GM10248 (cell line): ENCODE results near the gene KCNT2.

ENCODE experiments used
- CTCF ChIA-PET: fragments of 300-600 bp; sonication (Branson Sonifier 250); formaldehyde crosslinking; extraction: SDS; loops from one replicate; lab custom pipeline; 2021; ENCODE audit warnings: antibody characterized with exemption; lab: Yijun Ruan, JAX
- POLR2A ChIA-PET: fragments of 350-650 bp; sonication (Branson Sonifier 250); formaldehyde crosslinking; extraction: SDS; loops from one replicate; lab custom pipeline; 2020; ENCODE audit warnings: antibody characterized with exemption; lab: Yijun Ruan, JAX
- DNase-seq: peaks from one replicate; pipeline ENCODE4 v3.0.0; 2012; ENCODE audit errors: extremely low spot score
- TF ChIP-seq, protein P1 (sequence below): IDR thresholded peaks from 2 replicates; pipeline ENCODE4 v1.5.1; 2012; ENCODE audit warnings: mild to moderate bottlenecking, low read depth; ENCODE audit errors: extremely low read depth, missing control alignments, control extremely low read depth

The KCNT2 gene

DNA sequence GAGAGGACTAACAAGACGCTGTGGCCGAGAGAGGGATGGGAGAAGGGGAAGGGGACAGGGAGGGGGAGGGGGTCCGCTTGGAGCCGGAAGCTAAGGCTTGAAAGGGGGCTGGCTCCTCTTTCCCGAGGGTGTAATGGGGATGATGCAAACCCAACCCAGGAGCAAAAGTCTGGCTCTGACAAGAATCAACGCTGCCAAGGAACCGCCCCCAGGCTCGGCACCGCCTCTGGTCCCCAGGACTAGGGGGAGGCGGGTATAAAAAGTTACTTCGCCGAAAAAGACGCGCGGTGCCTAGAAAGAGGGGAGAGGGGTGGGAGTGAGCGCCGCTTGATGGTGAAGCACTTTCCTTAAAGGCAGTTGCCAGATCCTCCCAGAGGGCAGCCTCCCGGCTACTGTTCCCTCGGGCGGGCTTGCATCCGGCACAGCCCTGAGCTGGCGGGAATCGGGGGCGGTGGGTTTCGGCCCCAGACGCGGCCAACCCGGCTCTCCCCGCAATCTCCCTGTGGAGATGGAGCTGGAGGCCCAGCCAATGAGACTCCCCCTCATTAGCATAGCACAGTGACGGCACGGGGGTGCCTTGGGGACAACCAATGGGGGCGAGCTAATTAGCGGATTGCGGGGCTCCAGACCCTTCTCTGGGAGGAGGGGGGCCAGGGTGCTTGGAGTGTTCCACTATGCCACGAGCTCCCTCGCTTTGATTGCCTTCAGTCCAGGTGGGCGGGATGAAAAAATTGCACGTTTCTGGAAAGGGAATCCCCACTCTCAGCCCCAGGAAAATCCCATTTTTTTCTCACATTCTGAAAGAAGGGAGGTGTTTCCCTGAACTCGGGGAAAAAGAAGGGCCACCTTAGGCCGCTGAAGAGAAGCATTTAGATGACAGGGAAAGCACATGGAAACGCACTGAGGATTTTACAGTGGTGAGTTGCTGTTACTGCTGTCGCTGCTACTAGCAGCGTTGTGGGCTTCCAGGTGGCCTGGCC lies at the start of gene KCNT2:
Gene KCNT2, minus strand, starts transcription at position 51 of the 980 bp plus-strand sequence. CDS start 131 bp downstream, outside the sequence.
- CTCF ChIA-PET, result interaction anchor here (0.9 to 1.0 kb wide), 2 partner anchors 12 to 53 kb away, joined by 3 to 4 read pairs; no protein-coding TSS in a partner anchor
- DNase-seq, result peak; percentile 6
- TF ChIP-seq, protein P1, sequence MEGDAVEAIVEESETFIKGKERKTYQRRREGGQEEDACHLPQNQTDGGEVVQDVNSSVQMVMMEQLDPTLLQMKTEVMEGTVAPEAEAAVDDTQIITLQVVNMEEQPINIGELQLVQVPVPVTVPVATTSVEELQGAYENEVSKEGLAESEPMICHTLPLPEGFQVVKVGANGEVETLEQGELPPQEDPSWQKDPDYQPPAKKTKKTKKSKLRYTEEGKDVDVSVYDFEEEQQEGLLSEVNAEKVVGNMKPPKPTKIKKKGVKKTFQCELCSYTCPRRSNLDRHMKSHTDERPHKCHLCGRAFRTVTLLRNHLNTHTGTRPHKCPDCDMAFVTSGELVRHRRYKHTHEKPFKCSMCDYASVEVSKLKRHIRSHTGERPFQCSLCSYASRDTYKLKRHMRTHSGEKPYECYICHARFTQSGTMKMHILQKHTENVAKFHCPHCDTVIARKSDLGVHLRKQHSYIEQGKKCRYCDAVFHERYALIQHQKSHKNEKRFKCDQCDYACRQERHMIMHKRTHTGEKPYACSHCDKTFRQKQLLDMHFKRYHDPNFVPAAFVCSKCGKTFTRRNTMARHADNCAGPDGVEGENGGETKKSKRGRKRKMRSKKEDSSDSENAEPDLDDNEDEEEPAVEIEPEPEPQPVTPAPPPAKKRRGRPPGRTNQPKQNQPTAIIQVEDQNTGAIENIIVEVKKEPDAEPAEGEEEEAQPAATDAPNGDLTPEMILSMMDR, result no peak
- POLR2A ChIA-PET, result no interaction called here

DNA sequence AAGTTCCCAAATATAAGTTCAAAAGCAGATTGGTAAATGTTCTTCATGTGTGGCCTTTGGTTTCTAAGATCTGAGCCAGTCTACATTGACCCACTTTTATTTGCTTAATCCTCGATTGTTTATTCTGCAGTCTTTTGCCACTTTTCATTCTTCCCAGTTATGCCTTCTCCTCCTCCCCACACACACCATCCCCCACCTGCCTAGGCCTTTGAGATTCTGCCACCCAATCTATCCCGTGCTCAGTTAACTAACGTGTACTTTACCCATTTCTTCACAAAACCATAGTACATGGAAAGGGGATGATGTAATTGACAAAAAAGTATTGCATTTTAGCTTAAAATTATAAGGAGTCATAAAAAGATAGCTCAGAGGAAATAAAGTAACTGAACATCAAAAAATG lies 47.3 kb upstream of the KCNT2 start:
- CTCF ChIA-PET, result interaction anchor here (0.9 kb wide), 1 partner anchor 9 kb away, joined by 3 read pairs; no protein-coding TSS in a partner anchor
- POLR2A ChIA-PET, result no interaction called here
- no peak for DNase-seq
- TF ChIP-seq, protein P1, result no peak

DNA sequence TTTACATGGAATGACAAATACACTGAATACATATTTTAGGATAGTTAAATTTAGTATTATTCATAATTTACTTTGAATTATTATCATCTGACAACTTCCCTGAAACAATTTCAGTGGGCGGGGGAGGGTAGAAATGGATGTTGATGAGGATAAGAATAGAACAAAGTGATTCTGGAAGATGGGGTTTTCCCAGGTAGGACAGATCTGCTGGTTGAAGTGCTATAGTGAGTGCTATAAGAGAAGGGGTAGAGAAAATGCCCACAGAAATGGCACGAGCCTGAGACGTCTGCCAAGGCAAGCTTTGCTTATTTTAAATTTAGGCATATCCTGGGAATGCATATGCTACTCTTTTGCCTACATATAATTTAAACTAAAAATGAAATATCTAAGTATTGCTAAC lies 46.8 kb upstream of the KCNT2 start:
- CTCF ChIA-PET, result no interaction called here

DNA sequence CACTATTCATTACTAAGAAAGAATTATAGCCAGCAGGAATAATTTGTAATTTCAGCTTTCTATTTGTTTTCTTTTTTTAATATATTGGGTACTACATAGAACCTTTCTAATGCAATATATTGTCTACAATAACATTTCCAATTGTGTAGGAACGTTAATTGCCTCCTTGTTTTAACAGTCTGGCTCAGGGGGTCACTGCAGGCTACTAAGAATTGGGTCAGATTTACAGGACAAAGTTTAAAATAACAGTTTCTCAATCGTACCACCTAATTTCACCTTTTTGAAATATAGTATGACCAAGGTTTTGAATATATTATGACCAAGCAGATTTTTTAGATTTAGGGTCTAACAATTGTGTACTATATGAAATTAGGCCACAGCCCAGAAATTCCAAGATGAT lies 46.0 kb upstream of the KCNT2 start:
- ChIA-PET POLR2A (no interaction called here), CTCF (interaction anchor here (0.9 kb wide), 1 partner anchor 8 kb away, joined by 3 read pairs; no protein-coding TSS in a partner anchor)
- DNase-seq, result no peak
- TF ChIP-seq, protein P1, result no peak

More for the DNA sequence above, 46.8 kb upstream of the KCNT2 start:
- DNase-seq, result no peak
- TF ChIP-seq, protein P1, result no peak
- POLR2A ChIA-PET, result no interaction called here

DNA sequence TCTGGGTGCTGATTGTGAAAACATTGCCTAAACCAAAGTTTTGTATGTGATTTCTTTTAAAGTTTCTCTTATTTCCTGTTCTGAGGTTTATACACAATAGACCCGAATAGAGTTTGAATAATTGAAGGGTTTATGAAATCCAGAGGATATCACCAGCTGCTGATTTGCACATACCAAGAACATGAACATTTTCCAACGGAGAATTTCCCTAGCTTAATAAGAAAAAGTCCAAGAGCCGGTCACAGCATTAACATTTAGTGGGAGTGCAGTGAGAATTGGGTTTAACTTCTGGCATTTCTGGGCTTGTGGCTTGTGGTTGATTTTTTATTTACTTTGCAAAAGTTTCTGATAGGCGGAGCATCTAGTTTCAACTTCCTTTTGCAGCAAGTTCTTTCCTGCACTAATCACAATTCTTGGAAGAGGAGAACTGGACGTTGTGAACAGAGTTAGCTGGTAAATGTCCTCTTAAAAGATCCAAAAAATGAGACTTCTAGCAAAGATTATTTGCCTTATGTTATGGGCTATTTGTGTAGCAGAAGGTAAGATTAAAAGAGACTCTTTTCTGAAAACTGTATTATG lies 43.5 kb upstream of the KCNT2 start, which contains the start of gene CFH:
Gene CFH, plus strand, starts transcription at position 407 of the 579 bp plus-strand sequence. Its CDS starts 75 bp downstream, at position 482.
- TF ChIP-seq, protein P1, result no peak
- no peak for DNase-seq
- ChIA-PET POLR2A (no interaction called here), CTCF (no interaction called here)

DNA sequence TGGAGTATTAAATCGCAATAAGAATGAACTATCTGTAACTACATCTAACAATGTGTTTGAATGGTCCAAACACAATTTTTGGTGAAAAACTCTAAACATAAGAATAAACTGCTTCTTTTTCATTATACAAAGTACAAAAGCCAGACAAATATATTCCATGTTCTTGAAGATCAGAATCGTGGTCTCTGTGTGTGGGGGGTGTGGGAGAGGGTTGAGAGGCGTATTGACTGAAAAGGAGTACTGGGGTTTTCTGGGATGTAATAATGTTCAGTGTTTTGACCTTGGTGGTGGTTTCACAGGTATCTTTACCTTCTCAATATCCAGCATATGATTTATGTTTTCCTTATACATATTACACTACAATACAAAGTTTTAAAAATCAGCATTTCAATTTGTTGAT lies 42.8 kb upstream of the KCNT2 start:
- ChIA-PET CTCF (no interaction called here), POLR2A (no interaction called here)
- no peak for DNase-seq
- TF ChIP-seq, protein P1, result no peak
